ENCODE measurements around the gene ITIH6.
A peak's percentile ranks its signal among the peaks of the same experiment; 100 is the strongest.

Gene ITIH6

DNA sequence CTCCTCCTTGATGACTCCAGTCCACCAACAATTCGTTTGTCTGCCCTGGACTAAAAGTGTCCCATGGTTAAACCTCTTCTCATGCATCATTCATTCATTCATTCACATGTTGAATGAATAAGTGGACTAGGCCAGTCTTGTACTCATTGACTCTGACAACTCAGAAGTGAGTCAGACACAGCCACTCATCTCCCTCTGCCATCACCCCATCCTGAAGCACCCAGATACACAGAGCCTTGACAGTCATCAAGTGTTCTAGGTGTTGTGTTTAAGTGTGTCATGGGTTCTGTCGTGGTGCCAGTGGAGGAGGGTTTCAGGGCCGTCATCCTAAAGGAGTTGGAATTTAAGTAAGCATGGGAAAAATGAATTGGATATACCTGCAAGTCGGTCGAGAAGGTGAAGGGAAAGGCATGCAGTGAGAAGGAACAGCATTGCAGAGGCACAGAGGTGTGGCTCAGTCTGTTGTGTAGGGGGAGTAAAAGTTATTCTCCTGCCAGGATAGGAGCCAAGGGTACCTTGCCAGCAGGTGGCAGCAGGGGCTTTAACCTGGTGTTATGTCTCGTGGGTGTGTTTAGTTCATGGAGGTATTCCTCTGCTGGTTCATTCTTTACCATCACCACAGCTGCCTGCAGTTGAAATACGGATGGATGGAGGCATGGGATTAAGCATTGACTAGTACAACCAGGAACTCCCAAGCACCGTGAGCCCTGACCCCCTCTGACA is 27.8 kb upstream of the ITIH6 start:
- H3K4me3 ChIP-seq (ENCODE audit: low read depth, low read length) = no peak overlapping the region
- peak; percentile 15 for TF ChIP-seq CTCF (IDR thresholded peaks at IDR 0.05; ENCODE audit: insufficient read depth, low read depth, low read length, missing control alignments)
- no peak for DNase-seq (ENCODE audit: low read depth)

DNA sequence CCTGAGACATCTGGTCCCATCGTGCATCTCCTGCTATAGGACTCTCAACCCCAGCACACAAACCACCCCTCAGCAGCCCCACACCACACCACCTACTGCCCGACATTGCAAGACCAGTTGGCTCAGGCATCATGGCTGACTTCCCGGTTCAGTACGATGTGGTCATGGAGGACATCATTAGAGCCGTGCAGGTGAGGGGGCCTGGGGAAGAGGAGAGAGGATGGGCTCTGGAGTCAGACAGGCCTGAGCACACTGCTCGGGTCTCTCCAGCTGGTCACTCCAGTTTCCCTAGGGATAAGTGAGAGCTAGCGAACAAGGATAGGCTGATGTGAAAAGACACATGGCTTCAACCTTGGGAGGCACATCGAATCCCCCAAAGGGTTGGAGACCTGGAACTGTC is 26.7 kb upstream of the ITIH6 start:
- no peak for TF ChIP-seq CTCF (IDR thresholded peaks at IDR 0.05; ENCODE audit: insufficient read depth, low read depth, low read length, missing control alignments)
- DNase-seq (ENCODE audit: low read depth) = no peak
- no peak overlapping the region for H3K4me3 ChIP-seq (ENCODE audit: low read depth, low read length)

- no peak for TF ChIP-seq CTCF (IDR thresholded peaks at IDR 0.05; ENCODE audit: insufficient read depth, low read depth, low read length, missing control alignments)
- no peak overlapping the region for H3K4me3 ChIP-seq (ENCODE audit: low read depth, low read length)
- DNase-seq (ENCODE audit: low read depth) = no peak
Observed at GRCh38 chrX:54824195-54824594, 26.1 kb upstream of the ITIH6 start.

- no peak overlapping the region for H3K4me3 ChIP-seq (ENCODE audit: low read depth, low read length)
- no peak for TF ChIP-seq CTCF (IDR thresholded peaks at IDR 0.05; ENCODE audit: insufficient read depth, low read depth, low read length, missing control alignments)
- no peak for DNase-seq (ENCODE audit: low read depth)
Observed at GRCh38 chrX:54821310-54821709, 23.3 kb upstream of the ITIH6 start.

- DNase-seq (ENCODE audit: low read depth) = no peak
- H3K4me3 ChIP-seq (ENCODE audit: low read depth, low read length) = no peak overlapping the region
- no peak for TF ChIP-seq CTCF (IDR thresholded peaks at IDR 0.05; ENCODE audit: insufficient read depth, low read depth, low read length, missing control alignments)
Observed at GRCh38 chrX:54820737-54821136, 22.7 kb upstream of the ITIH6 start.

DNA sequence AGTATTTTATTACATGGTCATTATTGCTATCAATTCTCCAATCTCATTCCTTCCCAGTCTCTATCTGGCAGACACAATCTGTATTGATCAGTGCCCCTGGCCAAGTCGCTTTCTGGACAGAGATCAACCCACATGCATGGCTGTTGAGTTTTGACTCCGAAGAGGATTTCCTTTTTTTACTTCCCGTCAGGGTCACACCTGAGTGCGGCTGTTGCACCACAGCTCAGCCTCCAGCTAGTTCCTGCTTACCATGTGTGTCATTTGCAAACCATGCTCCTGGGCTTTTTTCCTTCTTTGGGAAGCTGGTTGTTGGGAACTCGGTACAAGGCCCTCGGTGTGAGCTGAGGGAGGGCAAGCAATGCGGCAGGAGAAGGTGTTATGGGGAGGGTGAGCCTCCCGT is 21.1 kb upstream of the ITIH6 start:
- no peak overlapping the region for H3K4me3 ChIP-seq (ENCODE audit: low read depth, low read length)
- no peak for TF ChIP-seq CTCF (IDR thresholded peaks at IDR 0.05; ENCODE audit: insufficient read depth, low read depth, low read length, missing control alignments)
- no peak for DNase-seq (ENCODE audit: low read depth)

DNA sequence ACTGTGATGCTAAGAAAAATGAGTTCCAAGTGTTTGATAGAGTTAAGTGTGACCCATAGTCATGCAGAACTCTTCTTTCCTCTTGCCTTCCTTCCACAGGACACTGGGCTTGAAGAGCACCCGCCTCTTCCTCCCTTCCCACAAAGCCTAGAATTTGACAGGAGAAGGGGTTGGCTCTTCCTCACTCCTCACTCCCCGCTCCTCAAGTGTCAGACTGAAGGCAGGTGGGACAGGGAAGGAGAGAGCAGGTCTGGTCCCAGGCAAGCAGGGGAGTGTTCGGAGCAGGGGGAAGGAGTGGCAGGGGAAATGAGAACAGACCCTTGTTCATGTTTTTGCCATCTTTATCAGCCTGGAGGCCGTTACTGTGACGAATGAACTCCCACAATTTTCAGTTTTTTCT is 20.2 kb upstream of the ITIH6 start:
- DNase-seq (ENCODE audit: low read depth) = no peak
- H3K4me3 ChIP-seq (ENCODE audit: low read depth, low read length) = no peak overlapping the region
- TF ChIP-seq CTCF (IDR thresholded peaks at IDR 0.05; ENCODE audit: insufficient read depth, low read depth, low read length, missing control alignments) = no peak
